ENCODE data around the gene TMEM95. TPM values are rescaled to one million over a fixed set of nuclear protein-coding genes. Genes with fewer than 3 reads are reported as not detected.
A peak's percentile ranks its signal among the peaks of the same experiment; 100 is the strongest.

TMEM95 gene
- total and polyA plus RNA-seq, 8 donors, result not detected

- intact Hi-C loops (cut with DNase I; ENCODE audit: low total_unique reads), result no loop called here
- peaks cover 26 to 69% (median 66%) of the 10 kb centered on the region in 4 donors for H3K36me3 ChIP-seq
- WGBS, 5 donors, result 87 to 92% (median 88%) methylated on average over 18 to 19 of the region's 19 CpGs
These were observed 35.3 kb downstream of the TMEM95 start for GRCh38 chr17:7389924-7390910.

GRCh38 chr17:7391307-7391706 is 36.4 kb downstream of the TMEM95 start:
- no peak overlapping the region for H3K4me3 ChIP-seq
- 40 to 75% (median 51%) methylated on average over 2 of the region's 2 CpGs for WGBS, 5 donors
- peaks cover 26 to 61% (median 57%) of the 10 kb centered on the region in 4 donors for H3K36me3 ChIP-seq
- DNase-seq, result peak in 1 of 2 donors; percentile 5
- H3K27me3 ChIP-seq, result no peaks in the 10 kb centered on the region
- intact Hi-C loops (cut with DNase I; ENCODE audit: low total_unique reads), result no loop called here
- TF ChIP-seq EP300 (IDR thresholded peaks at IDR 0.05) (no peak), POLR2AphosphoS5 (IDR thresholded peaks at IDR 0.05) (no peak), POLR2A (IDR thresholded peaks at IDR 0.05) (no peak)
- TF ChIP-seq, protein P1, sequence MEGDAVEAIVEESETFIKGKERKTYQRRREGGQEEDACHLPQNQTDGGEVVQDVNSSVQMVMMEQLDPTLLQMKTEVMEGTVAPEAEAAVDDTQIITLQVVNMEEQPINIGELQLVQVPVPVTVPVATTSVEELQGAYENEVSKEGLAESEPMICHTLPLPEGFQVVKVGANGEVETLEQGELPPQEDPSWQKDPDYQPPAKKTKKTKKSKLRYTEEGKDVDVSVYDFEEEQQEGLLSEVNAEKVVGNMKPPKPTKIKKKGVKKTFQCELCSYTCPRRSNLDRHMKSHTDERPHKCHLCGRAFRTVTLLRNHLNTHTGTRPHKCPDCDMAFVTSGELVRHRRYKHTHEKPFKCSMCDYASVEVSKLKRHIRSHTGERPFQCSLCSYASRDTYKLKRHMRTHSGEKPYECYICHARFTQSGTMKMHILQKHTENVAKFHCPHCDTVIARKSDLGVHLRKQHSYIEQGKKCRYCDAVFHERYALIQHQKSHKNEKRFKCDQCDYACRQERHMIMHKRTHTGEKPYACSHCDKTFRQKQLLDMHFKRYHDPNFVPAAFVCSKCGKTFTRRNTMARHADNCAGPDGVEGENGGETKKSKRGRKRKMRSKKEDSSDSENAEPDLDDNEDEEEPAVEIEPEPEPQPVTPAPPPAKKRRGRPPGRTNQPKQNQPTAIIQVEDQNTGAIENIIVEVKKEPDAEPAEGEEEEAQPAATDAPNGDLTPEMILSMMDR (IDR thresholded peaks at IDR 0.05), result no peak
- H3K27ac ChIP-seq, result peak overlapping the region in 1 of 5 donors; percentile 12
- H3K4me1 ChIP-seq, result peaks cover 18 to 26% (median 25%) of the 10 kb centered on the region in 4 donors
- no peaks in the 10 kb centered on the region for H3K9me3 ChIP-seq

More at GRCh38 chr17:7389924-7390910, 35.3 kb downstream of the TMEM95 start:
- Histone ChIP-seq H3K9me3 (no peaks in the 10 kb centered on the region), H3K27me3 (no peaks in the 10 kb centered on the region), H3K27ac (no peak overlapping the region), H3K4me1 (peaks cover 15 to 23% (median 21%) of the 10 kb centered on the region in 4 donors), H3K4me3 (no peak overlapping the region)
- TF ChIP-seq POLR2A (IDR thresholded peaks at IDR 0.05) (no peak), EP300 (IDR thresholded peaks at IDR 0.05) (no peak), POLR2AphosphoS5 (IDR thresholded peaks at IDR 0.05) (no peak)
- TF ChIP-seq, protein P1 (IDR thresholded peaks at IDR 0.05), result no peak
- DNase-seq, result peak in 1 of 2 donors; percentile 1

DNA sequence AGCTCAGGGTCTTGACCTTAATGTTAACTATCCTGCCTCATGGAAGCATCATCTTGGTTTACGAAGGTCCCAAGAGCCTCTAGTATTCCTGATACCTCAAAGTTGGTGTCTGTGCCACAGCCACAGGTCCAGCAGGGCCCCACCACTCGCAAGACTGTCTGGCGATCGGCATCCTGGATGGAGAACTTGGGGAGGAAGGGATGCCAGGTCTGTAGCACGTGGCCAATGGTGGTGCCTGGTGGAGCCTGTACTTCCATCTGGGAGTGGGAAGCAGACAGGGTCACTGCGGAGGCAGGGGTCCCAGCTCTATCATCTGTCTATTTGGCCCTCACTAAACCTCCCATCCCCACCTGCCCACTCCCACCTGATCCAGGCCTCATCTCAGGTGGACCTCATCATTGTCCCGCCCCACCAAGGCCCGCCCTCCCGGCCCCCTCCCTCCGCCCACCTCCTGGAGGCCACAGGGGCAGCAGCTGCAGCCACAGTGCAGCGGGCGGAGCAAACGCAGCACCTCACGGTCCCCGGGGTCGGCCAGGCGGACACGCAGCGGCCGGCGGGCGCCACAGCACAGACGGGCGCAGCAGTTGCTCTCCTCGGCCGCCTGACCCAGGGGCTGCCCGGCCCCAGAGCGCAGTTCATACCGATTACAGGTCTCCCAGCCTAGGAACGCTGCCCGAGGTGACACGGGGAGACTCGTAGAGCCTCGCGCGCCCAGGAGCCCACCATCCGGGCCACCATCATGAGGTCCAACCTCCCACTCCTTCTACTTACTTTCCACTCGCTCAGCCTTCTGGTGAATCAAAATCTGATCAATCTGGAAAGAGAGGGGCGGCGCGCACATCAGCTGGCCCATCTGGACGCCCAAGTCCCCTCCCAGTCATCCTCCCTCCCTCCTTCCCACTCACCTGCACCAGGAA is 38.0 kb downstream of the TMEM95 start:
- H3K4me1 ChIP-seq, result peaks cover 18 to 26% (median 25%) of the 10 kb centered on the region in 4 donors
- whole genome bisulfite sequencing, 5 donors, result 54 to 78% (median 63%) methylated on average over 25 to 42 of the region's 42 CpGs
- H3K27me3 ChIP-seq, result no peaks in the 10 kb centered on the region
- H3K9me3 ChIP-seq, result no peaks in the 10 kb centered on the region
- H3K4me3 ChIP-seq, result peak overlapping the region; percentile 79 to 93 (median 84)
- intact Hi-C loops (cut with DNase I; ENCODE audit: low total_unique reads), result no loop called here
- H3K36me3 ChIP-seq, result peaks cover 22 to 45% (median 41%) of the 10 kb centered on the region in 4 donors
- TF ChIP-seq, protein P1 (IDR thresholded peaks at IDR 0.05), result no peak
- TF ChIP-seq POLR2A (IDR thresholded peaks at IDR 0.05) (no peak), POLR2AphosphoS5 (IDR thresholded peaks at IDR 0.05) (no peak), EP300 (IDR thresholded peaks at IDR 0.05) (no peak)
- DNase-seq, result peak in 1 of 2 donors; percentile 35
- H3K27ac ChIP-seq, result peak overlapping the region in 4 of 5 donors; percentile 88 to 97 (median 96)
